ENCODE measurements around the gene ECT2.
"Not testable (repeated sequence)": the region's sequence is repeated elsewhere in the genome, so short reads cannot be mapped to it uniquely, and the experiment has no call there.

The ECT2 gene

DNA sequence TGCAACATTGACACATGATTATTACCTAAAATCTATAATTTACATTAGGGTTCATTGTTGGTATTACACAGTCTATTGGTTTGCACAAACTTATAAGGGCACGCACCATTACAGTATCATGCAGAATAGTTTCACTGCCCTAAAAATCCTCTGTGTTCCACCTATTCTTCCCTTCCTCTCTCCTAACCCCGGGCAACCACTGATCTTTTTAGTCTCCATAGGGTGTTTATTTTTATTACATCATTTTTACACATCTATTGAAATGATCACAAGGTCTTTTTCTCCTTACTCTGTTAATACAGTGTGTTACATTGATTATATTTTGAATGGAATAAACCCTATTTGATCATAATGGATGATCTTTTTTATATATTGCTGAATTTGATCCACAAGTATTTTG lies 15.5 kb upstream of the ECT2 start:
- DNase-seq (ENCODE audit: low read depth in 4 of 4, low spot score in 1 of 4), result no peak

DNA sequence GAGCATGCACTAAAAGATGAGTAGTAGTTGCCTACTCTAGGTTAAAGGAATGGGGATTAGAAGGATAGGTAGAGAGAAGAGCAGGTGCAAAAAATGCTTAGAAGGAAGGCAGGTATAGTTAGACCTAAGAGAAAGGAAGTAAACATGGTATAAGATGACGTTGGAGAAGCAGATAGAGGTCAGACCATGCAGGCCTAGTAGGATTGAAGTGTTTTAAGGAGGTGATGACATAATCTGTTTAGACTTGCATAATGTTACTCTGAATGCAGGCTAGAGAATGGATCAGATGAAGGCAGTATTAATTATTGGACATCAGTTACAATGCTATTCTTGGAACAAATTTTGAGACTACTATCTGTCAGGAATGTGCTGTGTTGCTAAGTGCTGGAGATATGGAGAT lies 11.1 kb upstream of the ECT2 start:
- no peak for DNase-seq (ENCODE audit: low read depth in 4 of 4, low spot score in 1 of 4)

DNA sequence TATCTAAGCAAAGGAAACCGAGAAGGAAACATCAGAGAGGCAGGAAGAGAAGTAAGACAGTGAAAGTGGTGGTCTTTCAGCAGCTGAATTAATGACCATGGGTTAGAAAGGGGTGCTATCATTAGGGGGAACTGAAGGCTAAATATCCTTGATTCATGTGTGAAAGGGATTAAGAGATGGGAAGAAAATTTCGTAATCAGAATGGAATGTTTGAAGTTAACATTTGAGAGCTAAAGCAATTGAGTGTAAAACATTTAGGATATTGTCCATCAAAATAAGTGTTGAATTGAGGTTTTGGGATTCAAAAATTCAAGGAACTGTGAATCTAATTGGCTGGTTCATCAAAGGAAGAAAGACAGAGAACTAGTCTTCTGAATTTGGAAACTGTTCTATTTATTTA lies 4.1 kb upstream of the ECT2 start:
- no peak for DNase-seq (ENCODE audit: low read depth in 4 of 4, low spot score in 1 of 4)

GRCh38 chr3:172749230-172749965 lies 1.1 kb upstream of the ECT2 start:
- DNase-seq (ENCODE audit: low read depth in 4 of 4, low spot score in 1 of 4), result no peak

- peak in 1 of 4 experiments; percentile 1 for DNase-seq (ENCODE audit: low read depth in 4 of 4, low spot score in 1 of 4)
These were observed 508 bp upstream of the ECT2 start for GRCh38 chr3:172750069-172750367.

- no peak for DNase-seq (ENCODE audit: low read depth in 4 of 4, low spot score in 1 of 4)
These were observed 714 bp downstream of the ECT2 start for GRCh38 chr3:172751175-172751704.

DNA sequence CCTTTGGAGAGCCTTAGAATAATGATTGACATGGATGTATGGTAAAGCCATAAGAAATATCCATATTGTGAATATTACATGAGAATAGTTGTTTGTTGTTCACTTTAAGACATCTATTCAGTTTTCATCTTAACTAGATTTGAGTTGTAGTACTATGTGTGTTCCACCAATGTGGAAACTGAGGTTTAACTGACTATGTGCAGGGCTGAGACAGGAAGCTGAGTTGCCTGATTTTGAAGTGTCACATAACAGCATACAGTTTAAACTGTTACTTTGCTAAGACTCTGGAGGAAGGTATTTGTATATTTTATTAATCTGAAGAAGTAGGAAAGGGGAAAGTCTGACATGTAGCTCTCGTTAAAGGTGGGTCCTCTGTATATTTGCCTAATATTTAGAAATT lies 2.1 kb downstream of the ECT2 start:
- no peak for DNase-seq (ENCODE audit: low read depth in 4 of 4, low spot score in 1 of 4)

DNA sequence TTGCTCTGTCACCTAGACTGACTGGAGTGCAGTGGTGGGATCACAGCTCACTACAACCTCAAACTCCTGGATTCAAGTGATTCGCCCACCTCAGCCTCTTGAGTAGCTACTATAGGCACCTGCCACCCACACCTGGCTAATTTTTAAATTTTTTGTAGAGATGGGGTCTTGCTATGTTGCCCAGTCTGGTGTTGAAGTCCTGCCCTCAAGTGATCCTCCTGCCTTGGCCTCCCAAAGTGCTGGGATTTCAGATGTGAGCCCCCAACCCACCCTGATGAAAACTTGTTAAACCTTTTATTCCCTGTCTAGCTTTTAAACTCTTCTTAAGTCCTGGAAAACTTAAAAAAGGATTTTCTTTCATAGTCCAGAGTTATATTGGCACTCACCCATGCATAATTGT lies 2.6 kb downstream of the ECT2 start:
- DNase-seq (ENCODE audit: low read depth in 4 of 4, low spot score in 1 of 4), result no peak

- DNase-seq (ENCODE audit: low read depth in 4 of 4, low spot score in 1 of 4), result not testable (repeated sequence)
These were observed 9.9 kb downstream of the ECT2 start for GRCh38 chr3:172760416-172760815.

DNA sequence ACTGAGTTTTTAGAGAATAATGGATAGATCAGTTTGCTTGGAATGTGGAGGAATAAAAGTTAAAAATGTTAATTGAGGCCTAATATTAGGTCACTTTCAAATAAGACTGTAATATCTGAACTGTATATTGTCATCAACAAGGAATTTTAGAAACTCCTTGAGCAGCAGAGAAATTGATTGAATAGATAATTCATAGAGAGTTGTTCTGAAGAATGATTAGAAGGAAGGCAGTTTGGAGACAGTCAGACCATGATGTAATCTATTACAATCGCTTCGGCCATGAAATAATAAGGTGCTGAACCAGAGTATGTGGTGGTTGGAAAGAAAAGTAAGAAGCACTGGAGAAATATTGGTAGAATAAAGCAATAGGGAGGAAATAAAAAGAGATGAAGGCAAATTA lies 15.7 kb downstream of the ECT2 start:
- DNase-seq (ENCODE audit: low read depth in 4 of 4, low spot score in 1 of 4), result no peak

GRCh38 chr3:172766718-172767405 lies 16.3 kb downstream of the ECT2 start:
- DNase-seq (ENCODE audit: low read depth in 4 of 4, low spot score in 1 of 4), result no peak

DNA sequence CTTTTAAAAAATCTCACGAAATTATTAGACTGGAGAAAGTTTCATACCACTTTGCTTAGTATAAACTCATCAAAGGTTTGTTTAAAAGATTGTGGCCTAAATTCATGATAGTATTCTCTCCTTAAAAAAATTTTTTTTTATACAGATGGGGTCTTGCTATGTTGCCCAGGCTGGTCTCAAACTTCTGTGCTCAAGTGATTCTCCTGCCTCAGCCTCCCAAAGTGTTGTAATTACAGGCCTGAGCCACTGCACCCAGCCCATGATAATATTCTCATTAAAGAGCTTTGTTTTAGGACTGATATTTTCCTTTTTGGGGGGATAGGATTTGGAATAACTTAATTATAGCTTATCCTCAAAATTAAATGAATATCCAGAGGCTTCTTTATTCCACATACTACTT lies 19.9 kb downstream of the ECT2 start:
- no peak for DNase-seq (ENCODE audit: low read depth in 4 of 4, low spot score in 1 of 4)

DNA sequence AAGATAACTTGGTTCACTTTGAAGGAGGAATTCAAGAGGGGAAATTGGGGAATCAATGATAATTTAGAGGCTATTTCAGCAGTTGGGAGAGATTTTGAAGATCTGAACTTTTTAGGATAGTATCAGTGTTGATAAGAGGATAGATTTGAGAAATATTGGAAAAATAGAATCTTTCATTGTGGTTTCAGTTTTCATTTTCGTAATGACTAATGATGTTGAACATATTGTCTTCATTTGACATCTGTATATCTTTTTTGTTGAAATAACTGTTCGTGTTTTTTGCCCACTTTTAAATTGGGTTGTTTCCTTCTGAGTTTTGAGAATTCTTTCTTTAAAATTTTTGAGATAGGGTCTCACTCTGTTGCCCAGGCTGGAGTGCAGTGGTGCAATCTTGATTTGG lies 21.1 kb downstream of the ECT2 start:
- no peak for DNase-seq (ENCODE audit: low read depth in 4 of 4, low spot score in 1 of 4)

GRCh38 chr3:172776049-172776717 lies 25.7 kb downstream of the ECT2 start:
- no peak for DNase-seq (ENCODE audit: low read depth in 4 of 4, low spot score in 1 of 4)

- no peak for DNase-seq (ENCODE audit: low read depth in 4 of 4, low spot score in 1 of 4)
These were observed 27.4 kb downstream of the ECT2 start for GRCh38 chr3:172777901-172778300.

DNA sequence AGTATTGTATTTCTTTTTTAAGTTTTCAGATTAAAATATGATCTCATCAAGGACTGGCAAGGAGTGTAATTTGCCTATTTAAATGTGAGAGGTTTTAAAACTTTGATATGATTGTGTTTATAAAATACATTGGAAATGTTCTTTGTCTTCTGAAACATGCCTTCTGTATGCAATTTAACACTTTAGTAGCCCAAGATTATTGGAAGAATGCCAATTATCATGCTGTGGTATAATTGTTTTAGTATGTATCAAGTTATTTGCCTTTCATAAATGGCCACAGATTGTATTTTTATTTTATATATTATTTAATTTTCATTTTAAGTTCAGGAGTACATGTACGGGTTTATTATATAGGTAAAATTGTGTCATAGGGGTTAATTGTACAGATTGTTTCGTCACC lies 31.7 kb downstream of the ECT2 start:
- DNase-seq (ENCODE audit: low read depth in 4 of 4, low spot score in 1 of 4), result no peak

- DNase-seq (ENCODE audit: low read depth in 4 of 4, low spot score in 1 of 4), result no peak
These were observed 35.5 kb downstream of the ECT2 start for GRCh38 chr3:172786036-172786435.

DNA sequence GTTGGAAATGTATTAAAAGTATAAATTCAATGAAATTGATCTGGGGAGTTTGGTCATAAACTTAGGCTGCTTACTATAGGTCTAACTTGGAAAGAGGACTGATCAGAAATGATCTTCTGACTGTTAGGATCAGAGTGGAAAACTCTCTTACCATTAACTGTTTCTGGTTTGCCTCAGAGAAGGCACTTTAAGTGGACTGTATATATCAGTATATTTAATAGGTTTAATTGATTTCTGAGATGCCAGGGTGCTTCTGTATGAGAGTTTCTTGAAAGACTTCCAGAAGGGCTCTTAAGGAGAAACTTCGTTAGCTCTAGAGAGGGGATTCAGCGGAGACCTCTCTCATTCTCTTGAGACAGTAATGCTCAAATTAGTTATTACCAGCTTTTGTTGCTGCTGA lies 36.5 kb downstream of the ECT2 start:
- DNase-seq (ENCODE audit: low read depth in 4 of 4, low spot score in 1 of 4), result no peak

DNA sequence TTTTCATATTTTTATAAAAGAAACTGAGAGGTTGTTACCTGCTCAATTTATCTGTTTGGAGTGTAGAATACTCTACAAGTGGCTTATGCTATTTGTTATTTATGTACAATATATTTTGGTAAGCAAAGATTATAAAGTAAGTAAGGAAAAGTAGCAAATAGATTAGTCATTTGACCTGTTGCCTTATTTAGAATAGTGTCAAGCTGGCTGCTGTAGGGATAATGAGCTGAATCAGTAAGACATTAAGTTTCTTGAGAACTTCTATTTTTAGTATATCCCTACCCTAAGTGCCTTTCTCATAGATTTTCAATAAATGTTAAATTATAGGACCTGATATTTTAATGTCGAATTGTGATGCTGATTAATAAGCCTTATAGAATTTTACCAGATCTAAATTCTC lies 37.2 kb downstream of the ECT2 start:
- no peak for DNase-seq (ENCODE audit: low read depth in 4 of 4, low spot score in 1 of 4)

GRCh38 chr3:172799246-172799645 lies 48.7 kb downstream of the ECT2 start:
- no peak for DNase-seq (ENCODE audit: low read depth in 4 of 4, low spot score in 1 of 4)

- DNase-seq (ENCODE audit: low read depth in 4 of 4, low spot score in 1 of 4), result no peak
These were observed 49.6 kb downstream of the ECT2 start for GRCh38 chr3:172800156-172800555.

GRCh38 chr3:172803489-172803888 lies 53.0 kb downstream of the ECT2 start:
- DNase-seq (ENCODE audit: low read depth in 4 of 4, low spot score in 1 of 4), result no peak

Measured in stimulated activated CD4-positive, alpha-beta T cell treated with anti-CD3 and anti-CD28 coated beads, Interleukin-1b, Interleukin-23, amount 100 ng/mL, for 24 hours (primary cell).